ENCODE measurements around the gene CCDC188.

DNA sequence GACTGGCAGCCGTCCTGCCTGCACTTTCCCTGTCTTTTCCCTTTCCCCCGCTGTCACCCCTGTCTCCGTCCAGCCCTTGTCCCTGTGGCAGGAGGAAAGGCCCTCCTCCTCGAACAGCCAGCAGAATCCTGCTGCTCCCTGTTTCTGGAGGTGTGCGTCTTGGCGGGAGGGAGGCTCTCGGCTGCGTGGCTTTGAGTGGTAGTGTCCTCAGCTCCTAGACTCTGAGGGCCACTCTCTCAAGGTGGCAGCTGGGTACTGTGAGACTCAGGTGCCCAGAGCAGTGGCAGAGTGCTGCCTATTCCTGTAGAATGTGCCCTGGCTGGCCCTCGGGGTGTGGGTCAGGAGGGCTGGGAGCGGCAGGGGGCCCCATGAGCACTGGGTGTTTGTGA is 44.0 kb downstream of the CCDC188 start:
- no peak for TF ChIP-seq CTCF (IDR thresholded peaks at IDR 0.05)
- TF ChIP-seq EZH2 (IDR thresholded peaks at IDR 0.05; ENCODE audit: borderline replicate concordance, insufficient read depth, low read depth, low read length, poor library complexity, severe bottlenecking), result no peak
